K562 (cell line): ENCODE data around the gene LZTS3. TPM values are rescaled to one million over a fixed set of nuclear protein-coding genes. Genes with fewer than 3 reads are reported as not detected.
"Not testable (repeated sequence)": the region's sequence is repeated elsewhere in the genome, so short reads cannot be mapped to it uniquely, and the experiment has no call there.

ENCODE experiments used
- ATAC-seq: fragments of 200-7000 bp; cut with Tn5 transposase; 3 replicates; pipeline ENCODE4 v1.9.1; 2020; ENCODE audit warnings: moderate library complexity
- BruUV-seq: library from RNA; stranded (reverse); fragments of 400-500 nt; replicated peaks from 2 replicates; lab custom pipeline; 2021; lab: Mats Ljungman, UMichigan
- CTCF ChIA-PET: fragments of 300-600 bp; formaldehyde crosslinking; extraction: SDS; loops from one replicate; lab custom pipeline; 2021; ENCODE audit warnings: low intra/inter-chr PET ratio; lab: Yijun Ruan, JAX
- POLR2A ChIA-PET: fragments of 300-600, 350-650 bp; sonication (Branson Sonifier 250); formaldehyde crosslinking; extraction: SDS; loops from one replicate; lab custom pipeline; 2021; ENCODE audit warnings: antibody characterized with exemption, inconsistent platforms; lab: Yijun Ruan, JAX
- DNase-seq, 4 experiments: peaks; one replicate each; pipeline versions ENCODE4 v3.0.0 to v3.0.0-alpha.2; 2011 to 2018; ENCODE audit warnings: low spot score in 3 of 4, mixed read lengths in 3 of 4; ENCODE audit errors: extremely low read depth in 1 of 4
- FAIRE-seq: peaks from 2 replicates; lab custom pipeline; 2011; peaks lifted over from hg19 to GRCh38; lab: Jason Lieb, UNC
- H2AFZ ChIP-seq: 2 replicates; pipeline ENCODE4 v1.6.0; 2011; ENCODE audit warnings: low read depth, low read length, control low read depth, inconsistent platforms
- H3K27ac ChIP-seq: fragments of 200-600 bp; 3 replicates; pipeline ENCODE4 v1.8.0; 2011; ENCODE audit warnings: low read depth, mild to moderate bottlenecking, control low read depth, inconsistent platforms, low read length, moderate library complexity, mixed read lengths; ENCODE audit errors: extremely low read depth
- H3K27me3 ChIP-seq, 2 experiments: fragments of 300-600 bp in 1 of 2; 2 replicates in 1 of 2; 3 replicates in 1 of 2; pipeline versions ENCODE4 v1.6.0 to v1.8.0; 2011; ENCODE audit warnings: inconsistent platforms in 2 of 2, low read length in 2 of 2, mild to moderate bottlenecking in 1 of 2, mixed read lengths in 1 of 2, moderate library complexity in 1 of 2; ENCODE audit not compliant: control insufficient read depth in 2 of 2, insufficient read depth in 2 of 2
- H3K36me3 ChIP-seq: fragments of 300-600 bp; 3 replicates; pipeline ENCODE4 v1.8.0; 2011; ENCODE audit warnings: mild to moderate bottlenecking, low read length, inconsistent platforms; ENCODE audit not compliant: control insufficient read depth, insufficient read depth
- H3K4me1 ChIP-seq, 2 experiments: fragments of 200-600 bp in 1 of 2; replicated peaks in 1 of 2; 2 replicates in 1 of 2; 3 replicates in 1 of 2; pipeline versions ENCODE4 v1.5.1 to v1.8.0; 2011; ENCODE audit warnings: inconsistent platforms in 2 of 2, low read length in 2 of 2, mild to moderate bottlenecking in 1 of 2, mixed read lengths in 1 of 2, moderate library complexity in 1 of 2; ENCODE audit not compliant: control insufficient read depth in 2 of 2, insufficient read depth in 2 of 2
- H3K4me2 ChIP-seq: 2 replicates; pipeline ENCODE4 v1.6.1; 2011; ENCODE audit warnings: low read length, control low read depth, inconsistent platforms, mixed read lengths; ENCODE audit not compliant: insufficient read depth
- H3K4me3 ChIP-seq: fragments of 200-600 bp; sonication (generic), shearing (Covaris generic); 2 replicates; pipeline ENCODE4 v1.5.1; 2016; ENCODE audit warnings: control low read depth, inconsistent platforms
- H3K79me2 ChIP-seq: fragments of 200-600 bp; 3 replicates; pipeline ENCODE4 v1.8.0; 2011; ENCODE audit warnings: low read length, inconsistent platforms; ENCODE audit not compliant: control insufficient read depth, insufficient read depth
- H3K9ac ChIP-seq, 2 experiments: 2 replicates each; pipeline versions ENCODE4 v1.6.0 to v1.6.1; 2011; ENCODE audit warnings: low read depth in 2 of 2, low read length in 2 of 2, control low read depth in 1 of 2, inconsistent platforms in 1 of 2, mild to moderate bottlenecking in 1 of 2, mixed read lengths in 1 of 2; ENCODE audit not compliant: insufficient read depth in 1 of 2
- H3K9me1 ChIP-seq: one replicate; pipeline ENCODE4 v1.6.0; 2011; ENCODE audit warnings: inconsistent platforms, mild to moderate bottlenecking, low read length, moderate library complexity; ENCODE audit not compliant: control insufficient read depth, insufficient read depth
- H3K9me3 ChIP-seq: replicated peaks from 2 replicates; pipeline ENCODE4 v1.5.1; 2011; ENCODE audit warnings: low read depth, low read length, inconsistent platforms; ENCODE audit not compliant: control insufficient read depth, insufficient read depth
- H4K20me1 ChIP-seq: replicated peaks from 2 replicates; pipeline ENCODE4 v1.6.1; 2011; ENCODE audit warnings: low read length, inconsistent platforms, mixed read lengths; ENCODE audit not compliant: control insufficient read depth, insufficient read depth
- CBX8 ChIP-seq: fragments of 200-600 bp; sonication (generic); IDR thresholded peaks from 2 replicates; pipeline ENCODE4 v1.6.1; 2012; ENCODE audit warnings: borderline replicate concordance, mixed run types, low read depth, mild to moderate bottlenecking, moderate library complexity, mixed read lengths, low read length, control low read depth, inconsistent platforms; ENCODE audit not compliant: poor library complexity, severe bottlenecking; ENCODE audit errors: extremely low read depth
- CHD2 ChIP-seq: IDR thresholded peaks from 2 replicates; pipeline ENCODE4 v1.6.1; 2011; ENCODE audit warnings: low read depth, low read length
- GATAD2A ChIP-seq: fragments of 450-650 bp; IDR thresholded peaks from 2 replicates; pipeline ENCODE4 v1.6.1; 2017
- HIVEP1 ChIP-seq: fragments of 250-450 bp; sonication (Bioruptor Pico); IDR thresholded peaks from 2 replicates; pipeline ENCODE4 v1.4.0; 2020; ENCODE audit warnings: mild to moderate bottlenecking
- HNRNPLL ChIP-seq: fragments of 200-400 bp; formaldehyde crosslinking; IDR thresholded peaks from 2 replicates; pipeline ENCODE4 v1.6.1; 2017; ENCODE audit warnings: low read length, low read depth, mild to moderate bottlenecking; ENCODE audit not compliant: poor library complexity, severe bottlenecking
- IRF1 ChIP-seq: sonication (generic); formaldehyde crosslinking; IDR thresholded peaks from 2 replicates; pipeline ENCODE4 v1.8.0; 2022; ENCODE audit warnings: missing genetic modification reagents, mild to moderate bottlenecking, borderline replicate concordance
- KHSRP ChIP-seq: fragments of 450-650 bp; IDR thresholded peaks from 2 replicates; pipeline ENCODE4 v1.6.1; 2017
- PCBP1 ChIP-seq: fragments of 200-400 bp; formaldehyde crosslinking; IDR thresholded peaks from 2 replicates; pipeline ENCODE4 v1.6.1; 2018; ENCODE audit warnings: mild to moderate bottlenecking, low read depth, low read length; ENCODE audit not compliant: poor library complexity, severe bottlenecking
- POLR2B ChIP-seq: fragments of 450-650 bp; IDR thresholded peaks from 2 replicates; pipeline ENCODE4 v1.6.1; 2018; ENCODE audit warnings: low read depth; ENCODE audit not compliant: partially characterized antibody
- RFX5 ChIP-seq: IDR thresholded peaks from 2 replicates; pipeline ENCODE4 v1.6.1; 2011; ENCODE audit warnings: low read depth, mild to moderate bottlenecking, improper control_type of control experiment, low read length
- SP2 ChIP-seq: IDR thresholded peaks from 2 replicates; pipeline ENCODE4 v1.6.1; 2011; ENCODE audit warnings: mild to moderate bottlenecking, low read depth, low read length, moderate library complexity; ENCODE audit not compliant: poor library complexity, severe bottlenecking; ENCODE audit errors: extremely low read depth
- TEAD1 ChIP-seq, 2 experiments: fragments of 450-650 bp in 1 of 2; sonication (generic) in 1 of 2; formaldehyde crosslinking; IDR thresholded peaks; 2 replicates each; pipeline versions ENCODE4 v1.4.0 to v1.8.0; 2020 to 2022; ENCODE audit warnings: mild to moderate bottlenecking in 2 of 2, missing genetic modification reagents in 1 of 2
- TSC22D4 ChIP-seq: fragments of 450-650 bp; IDR thresholded peaks from 2 replicates; pipeline ENCODE4 v1.6.1; 2016; ENCODE audit warnings: missing genetic modification characterization, missing biosample characterization, control low read depth
- ZNF280B ChIP-seq: fragments of 250-450 bp; sonication (Bioruptor Pico); IDR thresholded peaks from 2 replicates; pipeline ENCODE4 v1.5.1; 2021; ENCODE audit warnings: mild to moderate bottlenecking
- WGBS: fragments of 100-300 bp; shearing (Covaris generic); methylation state at CpG from one replicate; pipeline ENCODE4 v1.1.6; 2016; ENCODE audit warnings: low coverage, mixed read lengths; ENCODE audit not compliant: insufficient coverage; ENCODE audit errors: missing lambda C conversion rate; 5-methylcytosine and 5-hydroxymethylcytosine counted together
- in situ Hi-C: fragments of 300-500 bp; cut with MboI; formaldehyde crosslinking; loops from 4 replicates; pipeline ENCODE4 v1.15.0; 2018; ENCODE audit warnings: inconsistent platforms, mixed read lengths
- intact Hi-C: fragments of 100-400 bp; cut with micrococcal nuclease; formaldehyde crosslinking; loops from 2 replicates; pipeline ENCODE4 v1.14.2; 2022
- polyA plus RNA-seq, 8 experiments: library from polyadenylated mRNA; depleted of rRNA in 4 of 8; stranded (reverse) in 5 of 8; unstranded in 3 of 8; fragments of >200 nt; fragmentation: Nextera tagmentation in 2 of 8; fragmentation: Illumina TruSeq in 1 of 8; extraction: Ambion mirVana in 2 of 8; extraction: Trizol in 1 of 8; gene quantifications; 2 replicates each; pipeline versions ENCODE4 v1.2.1 to v1.2.3, GENCODE V29; 2011 to 2014; ENCODE audit warnings: inconsistent platforms in 1 of 8, missing spikeins in 1 of 8
- total RNA-seq, 7 experiments: library from RNA; depleted of rRNA in 6 of 7; stranded (reverse); fragments of >200 nt in 6 of 7; fragmentation: Illumina TruSeq in 2 of 7; extraction: Trizol in 2 of 7; gene quantifications; 2 replicates each; pipeline versions ENCODE4 v1.2.1 to v1.2.3, GENCODE V29; 2011 to 2021; ENCODE audit warnings: low replicate concordance in 1 of 7

Gene LZTS3
- total and polyA plus RNA-seq, 9 of the 15 experiments (the other 6 are each of a cell fraction or from before 2014, with no cell fraction given) = 0.07 to 2.9 (median 2.0) TPM

- H3K9me3 ChIP-seq, H3K27me3 ChIP-seq, BruUV-seq, H3K27ac ChIP-seq, ATAC-seq, in situ Hi-C loops, CTCF ChIA-PET, H3K9me1 ChIP-seq, H3K4me2 ChIP-seq, H3K4me3 ChIP-seq, H2AFZ ChIP-seq, H3K4me1 ChIP-seq, DNase-seq, H4K20me1 ChIP-seq, FAIRE-seq, intact Hi-C loops, H3K9ac ChIP-seq: not testable (repeated sequence)
- POLR2A ChIA-PET = interaction anchor here (0.8 kb wide), 1 partner anchor 909 kb away, joined by 3 read pairs; no protein-coding TSS in a partner anchor
- Histone ChIP-seq H3K36me3 (peaks cover 44% of the 10 kb centered on the region; the same call in 2 of the 3 replicates), H3K79me2 (peaks cover 26% of the 10 kb centered on the region)
- WGBS = 94% methylated on average over 6 of the region's 7 CpGs
Observed at GRCh38 chr20:3215359-3215917, 42.1 kb upstream of the LZTS3 start.

- Histone ChIP-seq H3K27me3 (no peaks in the 10 kb centered on the region), H3K36me3 (peaks cover 31% of the 10 kb centered on the region; the same call in 2 of the 3 replicates), H3K9me3 (no peaks in the 10 kb centered on the region), H3K4me2 (no peak overlapping the region), H3K79me2 (peaks cover 46% of the 10 kb centered on the region), H3K4me1 (peaks cover 8 to 9% of the 10 kb centered on the region in 2 experiments; a peak in 4 of 5 replicates), H3K27ac (no peak overlapping the region), H4K20me1 (no peaks in the 10 kb centered on the region), H3K9ac (no peak overlapping the region), H3K9me1 (no peaks in the 10 kb centered on the region), H2AFZ (no peak overlapping the region), H3K4me3 (no peak overlapping the region)
- intact Hi-C loops (no loop called here), in situ Hi-C loops (no loop called here)
- ChIA-PET CTCF (no interaction called here), POLR2A (no interaction called here)
- DNase-seq (no peak), FAIRE-seq (no peak), ATAC-seq (no peak)
- WGBS = 94% methylated on average over 5 of the region's 7 CpGs
- BruUV-seq = no TSS peak
- TF ChIP-seq POLR2B = no peak
- no peak for TF ChIP-seq IRF1 (CRISPR knock-in tag)
- no peak for TF ChIP-seq CBX8
- TF ChIP-seq HNRNPLL = no peak
- TF ChIP-seq KHSRP = no peak
- no peak for TF ChIP-seq GATAD2A
- TF ChIP-seq TSC22D4 (tag) = no peak
- TF ChIP-seq PCBP1 = no peak
- TF ChIP-seq CHD2 = no peak
- TF ChIP-seq TEAD1 (CRISPR knock-in tag; IDR thresholded peaks at IDR 0.05) = no peak
- no peak for TF ChIP-seq ZNF280B (CRISPR knock-in tag)
- no peak for TF ChIP-seq SP2
- TF ChIP-seq RFX5 = no peak
- TF ChIP-seq HIVEP1 (CRISPR knock-in tag) = no peak
Observed at GRCh38 chr20:3213226-3213625, 39.9 kb upstream of the LZTS3 start.
